ENCODE measurements around the gene FLRT2. TPM values are rescaled to one million over a fixed set of nuclear protein-coding genes. Genes with fewer than 3 reads are reported as not detected.

The FLRT2 gene
- polyA plus RNA-seq, 2 of the 4 experiments (the other 2 are of a cell fraction), result 6.8 to 7.5 TPM

DNA sequence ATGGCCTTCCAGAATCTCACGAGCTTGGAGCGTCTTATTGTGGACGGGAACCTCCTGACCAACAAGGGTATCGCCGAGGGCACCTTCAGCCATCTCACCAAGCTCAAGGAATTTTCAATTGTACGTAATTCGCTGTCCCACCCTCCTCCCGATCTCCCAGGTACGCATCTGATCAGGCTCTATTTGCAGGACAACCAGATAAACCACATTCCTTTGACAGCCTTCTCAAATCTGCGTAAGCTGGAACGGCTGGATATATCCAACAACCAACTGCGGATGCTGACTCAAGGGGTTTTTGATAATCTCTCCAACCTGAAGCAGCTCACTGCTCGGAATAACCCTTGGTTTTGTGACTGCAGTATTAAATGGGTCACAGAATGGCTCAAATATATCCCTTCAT is 92.2 kb downstream of the FLRT2 start (continued):
- TF ChIP-seq REST (IDR thresholded peaks at IDR 0.05) (no peak), RAD21 (conservative IDR thresholded peaks at IDR 0.05 in 1 of 2, IDR thresholded peaks at IDR 0.05 in 1 of 2) (no peak), BHLHE40 (IDR thresholded peaks at IDR 0.05; ENCODE audit: low read depth, low read length) (no peak)
- TF ChIP-seq, protein P1, sequence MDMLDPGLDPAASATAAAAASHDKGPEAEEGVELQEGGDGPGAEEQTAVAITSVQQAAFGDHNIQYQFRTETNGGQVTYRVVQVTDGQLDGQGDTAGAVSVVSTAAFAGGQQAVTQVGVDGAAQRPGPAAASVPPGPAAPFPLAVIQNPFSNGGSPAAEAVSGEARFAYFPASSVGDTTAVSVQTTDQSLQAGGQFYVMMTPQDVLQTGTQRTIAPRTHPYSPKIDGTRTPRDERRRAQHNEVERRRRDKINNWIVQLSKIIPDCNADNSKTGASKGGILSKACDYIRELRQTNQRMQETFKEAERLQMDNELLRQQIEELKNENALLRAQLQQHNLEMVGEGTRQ (IDR thresholded peaks at IDR 0.05), result no peak

DNA sequence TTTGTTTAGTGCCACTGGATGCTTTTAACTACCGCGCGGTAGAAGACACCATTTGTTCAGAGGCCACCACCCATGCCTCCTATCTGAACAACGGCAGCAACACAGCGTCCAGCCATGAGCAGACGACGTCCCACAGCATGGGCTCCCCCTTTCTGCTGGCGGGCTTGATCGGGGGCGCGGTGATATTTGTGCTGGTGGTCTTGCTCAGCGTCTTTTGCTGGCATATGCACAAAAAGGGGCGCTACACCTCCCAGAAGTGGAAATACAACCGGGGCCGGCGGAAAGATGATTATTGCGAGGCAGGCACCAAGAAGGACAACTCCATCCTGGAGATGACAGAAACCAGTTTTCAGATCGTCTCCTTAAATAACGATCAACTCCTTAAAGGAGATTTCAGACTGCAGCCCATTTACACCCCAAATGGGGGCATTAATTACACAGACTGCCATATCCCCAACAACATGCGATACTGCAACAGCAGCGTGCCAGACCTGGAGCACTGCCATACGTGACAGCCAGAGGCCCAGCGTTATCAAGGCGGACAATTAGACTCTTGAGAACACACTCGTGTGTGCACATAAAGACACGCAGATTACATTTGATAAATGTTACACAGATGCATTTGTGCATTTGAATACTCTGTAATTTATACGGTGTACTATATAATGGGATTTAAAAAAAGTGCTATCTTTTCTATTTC is 93.2 kb downstream of the FLRT2 start:
- DNase-seq (ENCODE audit: low read depth in 1 of 2, low spot score in 1 of 2) (no peak), FAIRE-seq (no peak), ATAC-seq (no peak)
- Histone ChIP-seq H3K9me3 (no peaks in the 10 kb centered on the region), H3K27ac (no peak overlapping the region), H3K4me2 (no peak overlapping the region), H3K4me3 (no peak overlapping the region), H3K4me1 (no peaks in the 10 kb centered on the region)
- WGBS (ENCODE audit: missing lambda C conversion rate), result 85% methylated on average over 27 of the region's 27 CpGs
- CTCF ChIA-PET, result no interaction called here
- POLR2A ChIA-PET, result no interaction called here
- no peak for TF ChIP-seq HEYL (CRISPR knock-in tag; IDR thresholded peaks at IDR 0.05)
- no peak for TF ChIP-seq NFE2L2 (conservative IDR thresholded peaks at IDR 0.05; ENCODE audit: low read length)
- no peak for TF ChIP-seq HMGXB4 (CRISPR knock-in tag; IDR thresholded peaks at IDR 0.05; ENCODE audit: borderline replicate concordance)
- no peak for TF ChIP-seq TP53 (CRISPR knock-in tag; IDR thresholded peaks at IDR 0.05)
- no peak for TF ChIP-seq KDM1A (IDR thresholded peaks at IDR 0.05; ENCODE audit: low read depth)
- no peak for TF ChIP-seq KDM5A (IDR thresholded peaks at IDR 0.05)
- TF ChIP-seq HOXB13 (CRISPR knock-in tag; IDR thresholded peaks at IDR 0.05; ENCODE audit: low read depth), result no peak
- no peak for TF ChIP-seq MAX (IDR thresholded peaks at IDR 0.05)
- TF ChIP-seq MAZ (IDR thresholded peaks at IDR 0.05; ENCODE audit: borderline replicate concordance, low read depth, low read length), result no peak
- no peak for TF ChIP-seq ZC3H11A (IDR thresholded peaks at IDR 0.05)

- ChIA-PET POLR2A (no interaction called here), CTCF (no interaction called here)
- H3K4me3 ChIP-seq, result no peak overlapping the region
- no peaks in the 10 kb centered on the region for H3K4me1 ChIP-seq
- 43% methylated on average over 3 of the region's 3 CpGs for WGBS (ENCODE audit: missing lambda C conversion rate)
- DNase-seq (ENCODE audit: low read depth in 1 of 2, low spot score in 1 of 2), result no peak
- no peak for FAIRE-seq
- no peak for ATAC-seq
- no peaks in the 10 kb centered on the region for H3K9me3 ChIP-seq
- H3K4me2 ChIP-seq, result no peak overlapping the region
- no peak overlapping the region for H3K27ac ChIP-seq
- TF ChIP-seq RCOR1 (IDR thresholded peaks at IDR 0.05; ENCODE audit: low read depth, low read length) (no peak), ESRRA (IDR thresholded peaks at IDR 0.05; ENCODE audit: borderline replicate concordance, low read length) (no peak), BHLHE40 (IDR thresholded peaks at IDR 0.05; ENCODE audit: low read depth, low read length) (no peak), RARB (CRISPR knock-in tag; IDR thresholded peaks at IDR 0.05) (no peak), CTCF (IDR thresholded peaks at IDR 0.05) (no peak), PBX3 (IDR thresholded peaks at IDR 0.05) (no peak), TFCP2L1 (CRISPR knock-in tag; IDR thresholded peaks at IDR 0.05) (no peak), FOXS1 (CRISPR knock-in tag; IDR thresholded peaks at IDR 0.05) (no peak), RNF2 (IDR thresholded peaks at IDR 0.05; ENCODE audit: borderline replicate concordance, low read depth) (no peak), PHF8 (IDR thresholded peaks at IDR 0.05; ENCODE audit: borderline replicate concordance, low read depth) (no peak), CHD4 (IDR thresholded peaks at IDR 0.05; ENCODE audit: borderline replicate concordance) (no peak), POLR2AphosphoS2 (conservative IDR thresholded peaks at IDR 0.05; ENCODE audit: low read length) (no peak)
Measured at GRCh38 chr14:85625925-85626585, 96.1 kb downstream of the FLRT2 start.
